HFF-Myc (cell line): Measurements from ENCODE around the gene ANGEL2.
A peak's percentile ranks its signal among the peaks of the same experiment; 100 is the strongest.

Source experiments
- DNase-seq: peaks from one replicate; pipeline ENCODE4 v3.0.0-alpha.2; 2011; ENCODE audit warnings: low read depth; ENCODE audit errors: extremely low read depth
- H3K4me3 ChIP-seq: replicated peaks from 2 replicates; pipeline ENCODE4 v1.5.1; 2011; ENCODE audit warnings: low read depth, mild to moderate bottlenecking, control low read depth, low read length
- CTCF ChIP-seq: IDR thresholded peaks from 2 replicates; pipeline ENCODE4 v1.5.1; 2012; ENCODE audit warnings: mild to moderate bottlenecking, low read depth, low read length, control low read depth; ENCODE audit errors: missing control alignments

Gene ANGEL2

GRCh38 chr1:213015099-213016050 lies at the start of gene ANGEL2:
Gene ANGEL2, minus strand, starts transcription at chr1:213015867. Its CDS starts 196 bp downstream, at chr1:213015671.
- TF ChIP-seq CTCF, result no peak
- peak; percentile 96 for DNase-seq
- peak within 1 kb of the TSS; percentile 83 for H3K4me3 ChIP-seq

- no peak for DNase-seq
- no peak overlapping the region for H3K4me3 ChIP-seq
- TF ChIP-seq CTCF, result no peak
Measured at GRCh38 chr1:213061263-213061662, 45.6 kb upstream of the ANGEL2 start.

GRCh38 chr1:213060836-213061235 lies 45.2 kb upstream of the ANGEL2 start:
- DNase-seq, result no peak
- TF ChIP-seq CTCF, result no peak
- H3K4me3 ChIP-seq, result no peak overlapping the region

GRCh38 chr1:213057264-213058059 lies 41.8 kb upstream of the ANGEL2 start:
- no peak for TF ChIP-seq CTCF
- H3K4me3 ChIP-seq, result no peak overlapping the region
- no peak for DNase-seq

- H3K4me3 ChIP-seq, result no peak overlapping the region
- no peak for DNase-seq
- no peak for TF ChIP-seq CTCF
Measured at GRCh38 chr1:213055767-213056166, 40.1 kb upstream of the ANGEL2 start.

- no peak for DNase-seq
- H3K4me3 ChIP-seq, result no peak overlapping the region
- no peak for TF ChIP-seq CTCF
Measured at GRCh38 chr1:213054733-213055591, 39.3 kb upstream of the ANGEL2 start.
